Lower leg skin (tissue), 4 donors: ENCODE data around the gene TNFAIP8. TPM values are rescaled to one million over a fixed set of nuclear protein-coding genes. Genes with fewer than 3 reads are reported as not detected.
"Not testable (repeated sequence)": the region's sequence is repeated elsewhere in the genome, so short reads cannot be mapped to it uniquely, and the experiment has no call there.

Experiments
- DNase-seq, 2 donors: peaks; one replicate each; pipeline ENCODE4 v3.0.0-alpha.2; 2019; ENCODE audit warnings: low spot score in 2 of 2
- H3K4me3 ChIP-seq: fragments of 200-600 bp; sonication (generic); 2 replicates; pipeline ENCODE4 v1.5.1; 2017; ENCODE audit warnings: mild to moderate bottlenecking, low read depth; ENCODE audit not compliant: poor library complexity, severe bottlenecking
- CTCF ChIP-seq, 3 donors: fragments of 450-650 bp; IDR thresholded peaks; one replicate each; pipeline ENCODE4 v1.5.1; 2016; ENCODE audit warnings: antibody characterized with exemption in 3 of 3, mild to moderate bottlenecking in 3 of 3, moderate library complexity in 2 of 3
- POLR2A ChIP-seq, 2 donors: fragments of 450-650 bp; IDR thresholded peaks; one replicate each; pipeline ENCODE4 v1.6.1; 2016 to 2017; ENCODE audit warnings: antibody characterized with exemption in 2 of 2, mild to moderate bottlenecking in 1 of 2, moderate library complexity in 1 of 2
- WGBS, 2 donors: methylation state at CpG; one replicate each; pipeline ENCODE4 v1.1.5; 2018; 5-methylcytosine and 5-hydroxymethylcytosine counted together
- intact Hi-C: fragments of 100-400 bp; cut with DNase I; formaldehyde crosslinking; loops from one replicate; pipeline ENCODE4 v1.15.0; 2023; ENCODE audit warnings: low total_unique reads
- total RNA-seq, 4 donors: library from RNA; depleted of rRNA; stranded (reverse); fragments of >200 nt; gene quantifications; one replicate each; pipeline ENCODE4 v1.1.0, GENCODE V29; 2016

The TNFAIP8 gene
- total RNA-seq, 4 donors from 2014 or later = 52.0 to 61.2 (median 54.7) TPM

GRCh38 chr5:119426057-119426456 is 70.2 kb downstream of the TNFAIP8 start:
- no peak for DNase-seq
- intact Hi-C loops = no loop called here
- 96 to 97% methylated on average over 3 of the region's 3 CpGs for WGBS, 2 donors
- no peak overlapping the region for H3K4me3 ChIP-seq
- TF ChIP-seq POLR2A (IDR thresholded peaks at IDR 0.05) (no peak), CTCF (IDR thresholded peaks at IDR 0.05) (no peak)

GRCh38 chr5:119427060-119427459 is 71.2 kb downstream of the TNFAIP8 start:
- 72 to 78% methylated on average over 2 of the region's 2 CpGs for WGBS, 2 donors
- DNase-seq = no peak
- H3K4me3 ChIP-seq = no peak overlapping the region
- TF ChIP-seq CTCF (IDR thresholded peaks at IDR 0.05) = no peak
- no peak for TF ChIP-seq POLR2A (IDR thresholded peaks at IDR 0.05)
- intact Hi-C loops = no loop called here

GRCh38 chr5:119427596-119427995 is 71.8 kb downstream of the TNFAIP8 start:
- intact Hi-C loops, H3K4me3 ChIP-seq, DNase-seq: not testable (repeated sequence)
- WGBS, 2 donors = 45 to 48% methylated on average over 4 of the region's 4 CpGs

- intact Hi-C loops, H3K4me3 ChIP-seq, DNase-seq: not testable (repeated sequence)
- WGBS, 2 donors = 52 to 80% methylated on average over 1 of the region's 1 CpG
These were observed 72.3 kb downstream of the TNFAIP8 start for GRCh38 chr5:119428166-119428565.

- DNase-seq, H3K4me3 ChIP-seq, intact Hi-C loops: not testable (repeated sequence)
- 63 to 83% methylated on average over 3 of the region's 3 CpGs for WGBS, 2 donors
These were observed 72.8 kb downstream of the TNFAIP8 start for GRCh38 chr5:119428574-119428973.

- WGBS, 2 donors = 89 to 92% methylated on average over 10 of the region's 10 CpGs
- intact Hi-C loops, H3K4me3 ChIP-seq, DNase-seq: not testable (repeated sequence)
These were observed 76.9 kb downstream of the TNFAIP8 start for GRCh38 chr5:119432674-119433237.

- WGBS, 2 donors = 55 to 66% methylated on average over 8 of the region's 8 CpGs
- intact Hi-C loops = no loop called here
- DNase-seq = no peak
- H3K4me3 ChIP-seq = no peak overlapping the region
- no peak for TF ChIP-seq POLR2A (IDR thresholded peaks at IDR 0.05)
- TF ChIP-seq CTCF (IDR thresholded peaks at IDR 0.05) = no peak
These were observed 79.8 kb downstream of the TNFAIP8 start for GRCh38 chr5:119435436-119436132.

GRCh38 chr5:119437785-119438586 is 82.2 kb downstream of the TNFAIP8 start:
- DNase-seq, H3K4me3 ChIP-seq, intact Hi-C loops: not testable (repeated sequence)
- WGBS, 2 donors = 77 to 85% methylated on average over 3 of the region's 3 CpGs

GRCh38 chr5:119438587-119438917 is 82.7 kb downstream of the TNFAIP8 start:
- DNase-seq, H3K4me3 ChIP-seq, intact Hi-C loops: not testable (repeated sequence)
- WGBS, 2 donors = 20 to 25% methylated on average over 1 of the region's 1 CpG
